ENCODE measurements around the gene CDH24. TPM values are rescaled to one million over a fixed set of nuclear protein-coding genes. Genes with fewer than 3 reads are reported as not detected.
A peak's percentile ranks its signal among the peaks of the same experiment; 100 is the strongest.

Gene CDH24
- total RNA-seq, 1 experiment from 2014 or later, result 12.3 TPM

GRCh38 chr14:23094666-23095195 lies 37.4 kb upstream of the CDH24 start, which contains the start of gene ACIN1:
Gene ACIN1, minus strand, starts transcription at chr14:23095136. Its CDS starts 24 bp downstream, at chr14:23095112.
- Histone ChIP-seq H3K36me3 (replicated peaks; ENCODE audit: control insufficient read depth, insufficient read depth, low read length) (peaks cover 32% of the 10 kb centered on the region), H3K27me3 (ENCODE audit: control insufficient read depth, insufficient read depth, low read length) (no peaks in the 10 kb centered on the region), H3K4me3 (ENCODE audit: insufficient read depth, low read depth, low read length) (peak within 1 kb of the TSS; percentile 92)
- peak; percentile 89 for DNase-seq

DNA sequence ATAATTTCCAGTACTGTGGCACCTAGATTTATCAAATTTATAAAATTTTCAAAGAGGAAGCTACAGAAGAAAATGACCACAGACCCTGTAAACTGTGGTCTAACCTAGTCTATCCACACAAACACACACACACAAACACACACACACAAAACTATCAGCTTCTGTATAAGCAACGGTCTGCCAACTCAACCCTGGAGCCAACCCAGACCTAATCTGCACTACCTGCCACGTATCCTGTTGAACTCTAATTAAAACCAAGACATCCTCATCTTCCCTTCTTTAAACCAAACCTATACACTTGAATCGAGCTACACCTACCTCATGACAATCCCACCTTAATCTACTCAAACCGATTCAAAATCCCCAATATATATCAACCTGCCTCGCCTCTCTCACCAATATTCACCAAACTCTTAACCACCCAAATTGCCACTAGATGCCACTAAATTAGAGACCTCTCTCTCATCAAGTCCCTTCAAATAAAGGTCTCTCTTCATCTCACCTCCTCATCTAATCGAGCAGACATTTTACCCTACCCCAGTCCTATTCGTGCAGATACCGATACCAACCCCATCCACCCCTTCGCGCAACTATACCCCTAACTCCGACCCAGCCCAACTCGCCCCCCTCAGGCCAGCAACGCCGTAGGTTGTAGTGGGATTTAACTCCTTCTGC lies 36.8 kb upstream of the CDH24 start:
- DNase-seq, result peak; percentile 93
- H3K4me3 ChIP-seq (ENCODE audit: insufficient read depth, low read depth, low read length), result peak overlapping the region; percentile 92
- H3K36me3 ChIP-seq (replicated peaks; ENCODE audit: control insufficient read depth, insufficient read depth, low read length), result peaks cover 37% of the 10 kb centered on the region
- H3K27me3 ChIP-seq (ENCODE audit: control insufficient read depth, insufficient read depth, low read length), result no peaks in the 10 kb centered on the region

DNA sequence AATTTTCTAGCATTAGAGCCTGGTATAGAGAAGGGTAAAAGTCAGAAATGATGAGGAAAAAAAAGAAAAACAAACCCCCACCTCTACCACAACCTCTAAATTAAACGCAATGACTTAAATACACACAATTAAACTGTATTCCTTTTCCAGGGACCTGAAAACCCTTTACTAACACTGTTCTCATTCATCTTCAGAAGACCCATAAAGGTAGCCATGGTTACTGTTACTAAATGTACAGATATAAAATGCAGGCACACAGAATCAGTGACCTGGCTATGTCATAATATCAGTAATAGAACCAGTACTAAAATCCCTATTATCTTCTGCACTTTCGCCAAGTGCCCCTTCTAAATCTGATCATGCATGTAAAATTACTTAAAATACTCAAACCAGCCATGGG lies 36.2 kb upstream of the CDH24 start:
- no peaks in the 10 kb centered on the region for H3K27me3 ChIP-seq (ENCODE audit: control insufficient read depth, insufficient read depth, low read length)
- no peak overlapping the region for H3K4me3 ChIP-seq (ENCODE audit: insufficient read depth, low read depth, low read length)
- H3K36me3 ChIP-seq (replicated peaks; ENCODE audit: control insufficient read depth, insufficient read depth, low read length), result peaks cover 39% of the 10 kb centered on the region
- DNase-seq, result no peak

DNA sequence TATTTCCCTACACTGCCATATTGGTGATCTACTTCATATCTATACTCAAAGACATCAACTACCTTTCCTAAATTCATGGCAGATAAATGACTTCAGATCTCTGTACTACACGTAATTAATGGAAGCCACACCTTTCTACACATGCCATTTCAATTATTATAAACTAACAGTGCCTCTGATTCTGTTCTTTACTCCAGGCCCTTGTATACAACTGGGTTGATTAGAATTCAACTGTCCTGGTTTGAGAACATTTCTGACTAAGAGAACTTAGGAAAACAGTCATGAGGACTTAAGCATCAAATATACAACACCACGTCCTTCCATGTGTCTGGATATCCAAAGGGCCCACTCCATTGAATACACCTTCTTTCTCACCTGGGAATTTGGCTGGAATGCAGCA lies 35.8 kb upstream of the CDH24 start:
- Histone ChIP-seq H3K27me3 (ENCODE audit: control insufficient read depth, insufficient read depth, low read length) (no peaks in the 10 kb centered on the region), H3K4me3 (ENCODE audit: insufficient read depth, low read depth, low read length) (no peak overlapping the region), H3K36me3 (replicated peaks; ENCODE audit: control insufficient read depth, insufficient read depth, low read length) (peaks cover 40% of the 10 kb centered on the region)
- DNase-seq, result no peak

DNA sequence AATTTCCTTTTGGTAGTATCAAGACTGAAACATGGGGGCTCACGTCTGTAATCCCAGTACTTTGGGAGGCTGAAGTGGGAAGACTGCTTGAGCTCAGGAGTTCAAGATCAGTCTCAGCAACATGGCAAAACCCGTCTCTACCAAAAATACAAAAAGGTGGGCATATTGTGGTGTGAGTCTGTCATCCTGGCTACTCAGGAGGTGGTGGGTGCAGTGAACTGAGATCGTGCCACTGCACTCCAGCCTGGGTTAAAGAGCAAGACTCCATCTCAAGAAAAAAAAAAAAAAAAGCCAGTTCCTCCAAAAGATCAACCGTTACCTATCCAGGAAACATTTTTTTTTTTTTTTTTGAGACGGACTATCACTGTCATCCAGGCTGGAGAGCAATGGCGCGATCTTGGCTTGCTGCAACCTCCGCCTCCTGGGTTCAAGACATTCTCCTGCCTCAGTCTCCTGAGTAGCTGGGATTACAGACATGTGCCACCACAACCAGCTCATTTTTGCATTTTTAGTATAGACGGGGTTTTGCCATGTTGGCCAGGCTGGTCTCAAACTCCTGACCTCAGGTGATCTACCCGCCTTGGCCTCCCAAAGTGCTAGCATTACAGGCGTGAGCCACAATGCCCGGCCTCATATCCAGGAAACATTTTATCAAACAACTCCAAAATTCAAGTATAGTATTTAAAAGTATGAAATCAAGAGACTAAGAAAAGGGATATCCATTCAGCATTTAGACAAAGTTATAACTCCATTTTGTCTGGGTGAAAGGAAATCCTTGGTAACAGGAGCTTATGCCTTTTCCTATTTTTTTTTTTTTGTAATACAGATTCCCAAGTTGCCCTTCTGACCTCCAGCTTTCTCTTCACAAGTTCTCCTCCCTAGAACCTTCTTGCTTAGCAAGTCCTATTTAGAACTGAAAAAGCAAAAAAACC lies 34.2 kb upstream of the CDH24 start:
- no peak overlapping the region for H3K4me3 ChIP-seq (ENCODE audit: insufficient read depth, low read depth, low read length)
- H3K36me3 ChIP-seq (replicated peaks; ENCODE audit: control insufficient read depth, insufficient read depth, low read length), result peaks cover 36% of the 10 kb centered on the region
- H3K27me3 ChIP-seq (ENCODE audit: control insufficient read depth, insufficient read depth, low read length), result no peaks in the 10 kb centered on the region
- no peak for DNase-seq

GRCh38 chr14:23090254-23090636 lies 32.9 kb upstream of the CDH24 start:
- Histone ChIP-seq H3K4me3 (ENCODE audit: insufficient read depth, low read depth, low read length) (no peak overlapping the region), H3K27me3 (ENCODE audit: control insufficient read depth, insufficient read depth, low read length) (no peaks in the 10 kb centered on the region), H3K36me3 (replicated peaks; ENCODE audit: control insufficient read depth, insufficient read depth, low read length) (peaks cover 39% of the 10 kb centered on the region)
- no peak for DNase-seq

DNA sequence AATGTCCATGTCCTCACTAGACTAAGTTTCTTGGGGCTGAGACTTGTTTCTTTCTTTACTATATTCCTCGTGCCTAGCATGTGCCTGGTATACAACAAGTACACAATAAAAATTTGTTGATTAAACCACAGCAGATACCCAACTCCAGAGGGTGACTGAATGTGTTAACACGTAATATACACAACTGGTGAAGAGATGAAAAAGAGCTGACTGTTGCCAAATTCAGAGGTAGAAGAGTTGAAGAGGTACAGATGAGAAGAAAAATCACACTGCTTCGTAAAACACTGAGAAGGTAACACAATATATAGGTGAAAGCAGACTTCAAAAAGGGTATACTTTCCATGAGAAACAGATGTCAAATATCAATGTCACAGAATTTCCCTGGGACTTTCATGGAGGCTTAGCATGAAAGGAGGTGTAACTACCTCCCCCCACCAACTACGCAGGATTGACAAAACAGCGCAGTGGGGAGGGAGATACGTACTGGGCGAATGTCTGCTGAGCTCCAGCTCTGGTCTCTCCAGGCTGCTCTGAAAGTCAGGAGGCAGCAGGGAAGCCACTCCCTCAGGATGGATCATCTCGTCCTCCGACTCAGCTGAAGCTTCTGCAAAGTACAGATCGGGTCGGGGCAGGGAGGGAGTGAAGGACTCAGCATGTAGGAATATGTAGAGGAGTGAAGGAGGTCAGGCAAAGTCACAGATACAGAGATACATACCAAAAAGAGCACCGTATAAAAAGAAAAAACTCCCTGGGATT lies 32.4 kb upstream of the CDH24 start:
- Histone ChIP-seq H3K27me3 (ENCODE audit: control insufficient read depth, insufficient read depth, low read length) (no peaks in the 10 kb centered on the region), H3K36me3 (replicated peaks; ENCODE audit: control insufficient read depth, insufficient read depth, low read length) (peaks cover 39% of the 10 kb centered on the region), H3K4me3 (ENCODE audit: insufficient read depth, low read depth, low read length) (no peak overlapping the region)
- no peak for DNase-seq

DNA sequence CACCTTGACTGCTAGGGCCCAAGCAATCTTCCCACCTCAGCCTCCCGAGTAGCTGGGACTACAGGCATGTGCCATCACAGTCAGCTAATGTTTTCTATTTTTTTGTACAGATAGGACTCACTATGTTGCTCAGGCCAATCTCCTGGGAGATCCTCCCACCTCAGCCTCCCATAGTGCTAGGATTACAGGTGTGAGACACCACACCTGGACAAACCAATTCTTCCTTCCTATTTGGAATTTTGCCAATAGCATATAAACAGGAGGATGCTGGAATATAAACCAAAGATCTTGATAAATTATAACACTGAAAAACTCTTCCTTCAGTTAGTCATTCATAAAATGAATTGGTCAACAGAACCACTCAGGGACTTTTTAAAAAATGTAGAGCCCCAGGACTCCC lies 29.2 kb upstream of the CDH24 start:
- no peak for DNase-seq
- Histone ChIP-seq H3K36me3 (replicated peaks; ENCODE audit: control insufficient read depth, insufficient read depth, low read length) (peaks cover 28% of the 10 kb centered on the region), H3K27me3 (ENCODE audit: control insufficient read depth, insufficient read depth, low read length) (no peaks in the 10 kb centered on the region), H3K4me3 (ENCODE audit: insufficient read depth, low read depth, low read length) (no peak overlapping the region)

DNA sequence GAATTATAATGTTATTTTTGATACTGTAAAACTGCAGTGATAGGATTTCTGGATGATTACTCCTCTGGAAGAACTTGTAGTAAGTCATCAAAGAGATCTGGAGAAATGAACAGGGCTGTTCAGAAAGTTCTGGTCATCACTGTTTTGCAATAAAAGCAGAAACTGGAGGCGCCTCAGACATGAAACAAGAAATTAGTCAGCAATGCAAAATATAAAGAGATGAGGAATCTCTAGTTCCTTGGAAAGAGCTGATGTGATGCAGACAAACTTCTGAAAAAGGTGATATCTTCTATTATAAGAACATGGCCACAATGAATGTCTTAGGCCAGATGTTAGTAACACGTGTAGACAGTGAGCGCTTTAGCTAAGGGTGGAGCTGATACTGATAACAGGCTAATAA lies 28.1 kb upstream of the CDH24 start:
- H3K36me3 ChIP-seq (replicated peaks; ENCODE audit: control insufficient read depth, insufficient read depth, low read length), result peaks cover 28% of the 10 kb centered on the region
- no peak for DNase-seq
- no peaks in the 10 kb centered on the region for H3K27me3 ChIP-seq (ENCODE audit: control insufficient read depth, insufficient read depth, low read length)
- no peak overlapping the region for H3K4me3 ChIP-seq (ENCODE audit: insufficient read depth, low read depth, low read length)

- Histone ChIP-seq H3K27me3 (ENCODE audit: control insufficient read depth, insufficient read depth, low read length) (no peaks in the 10 kb centered on the region), H3K4me3 (ENCODE audit: insufficient read depth, low read depth, low read length) (no peak overlapping the region), H3K36me3 (replicated peaks; ENCODE audit: control insufficient read depth, insufficient read depth, low read length) (peaks cover 42% of the 10 kb centered on the region)
- DNase-seq, result no peak
These were observed 23.2 kb upstream of the CDH24 start for GRCh38 chr14:23080474-23080873.

DNA sequence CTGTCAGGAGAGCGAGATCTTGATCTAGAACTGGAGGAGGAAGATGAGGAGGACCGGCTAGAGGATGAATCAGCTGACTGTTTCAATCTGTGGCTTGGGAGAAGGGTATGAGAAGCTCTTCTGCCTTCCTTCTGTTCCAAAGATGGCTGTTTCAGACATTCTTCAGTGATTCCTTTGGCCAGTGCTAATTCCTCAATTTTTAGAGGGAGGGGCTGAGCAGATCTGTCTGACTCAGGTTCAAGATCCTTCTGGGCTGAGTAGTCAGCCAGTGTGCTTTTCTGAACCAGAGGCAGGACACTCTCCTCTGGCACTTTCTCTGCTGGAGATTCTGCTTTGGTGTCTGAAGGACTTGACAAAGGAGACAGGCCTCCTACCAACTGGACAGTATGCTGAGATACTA lies 22.4 kb upstream of the CDH24 start:
- peaks cover 46% of the 10 kb centered on the region for H3K36me3 ChIP-seq (replicated peaks; ENCODE audit: control insufficient read depth, insufficient read depth, low read length)

DNA sequence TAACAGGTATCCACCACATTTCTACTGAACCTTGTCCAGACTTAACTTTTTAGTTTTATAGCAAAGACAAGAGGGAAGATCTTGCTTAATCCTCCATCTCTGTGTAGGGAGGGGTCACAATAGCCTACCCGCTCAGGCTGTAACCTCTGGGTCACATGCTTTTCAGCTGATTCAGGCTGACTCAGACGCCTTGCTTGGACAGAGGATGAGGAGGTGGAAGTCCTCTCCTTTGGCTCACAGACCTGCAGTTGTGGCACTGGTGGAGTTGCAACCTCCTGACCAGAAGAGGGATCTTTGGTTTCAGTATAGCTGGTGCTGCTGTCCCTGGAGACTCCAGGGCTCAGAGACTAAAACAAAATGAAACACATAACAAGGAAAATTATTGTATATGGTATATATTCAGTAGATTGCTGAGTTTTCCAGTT lies 21.4 kb upstream of the CDH24 start:
- H3K36me3 ChIP-seq (replicated peaks; ENCODE audit: control insufficient read depth, insufficient read depth, low read length), result peaks cover 46% of the 10 kb centered on the region
- H3K4me3 ChIP-seq (ENCODE audit: insufficient read depth, low read depth, low read length), result no peak overlapping the region
- no peaks in the 10 kb centered on the region for H3K27me3 ChIP-seq (ENCODE audit: control insufficient read depth, insufficient read depth, low read length)
- no peak for DNase-seq

More for the DNA sequence above, 22.4 kb upstream of the CDH24 start:
- DNase-seq, result no peak
- no peak overlapping the region for H3K4me3 ChIP-seq (ENCODE audit: insufficient read depth, low read depth, low read length)
- H3K27me3 ChIP-seq (ENCODE audit: control insufficient read depth, insufficient read depth, low read length), result no peaks in the 10 kb centered on the region

GRCh38 chr14:23077962-23078361 lies 20.6 kb upstream of the CDH24 start:
- H3K36me3 ChIP-seq (replicated peaks; ENCODE audit: control insufficient read depth, insufficient read depth, low read length), result peaks cover 48% of the 10 kb centered on the region
- no peak for DNase-seq
- no peak overlapping the region for H3K4me3 ChIP-seq (ENCODE audit: insufficient read depth, low read depth, low read length)
- no peaks in the 10 kb centered on the region for H3K27me3 ChIP-seq (ENCODE audit: control insufficient read depth, insufficient read depth, low read length)

DNA sequence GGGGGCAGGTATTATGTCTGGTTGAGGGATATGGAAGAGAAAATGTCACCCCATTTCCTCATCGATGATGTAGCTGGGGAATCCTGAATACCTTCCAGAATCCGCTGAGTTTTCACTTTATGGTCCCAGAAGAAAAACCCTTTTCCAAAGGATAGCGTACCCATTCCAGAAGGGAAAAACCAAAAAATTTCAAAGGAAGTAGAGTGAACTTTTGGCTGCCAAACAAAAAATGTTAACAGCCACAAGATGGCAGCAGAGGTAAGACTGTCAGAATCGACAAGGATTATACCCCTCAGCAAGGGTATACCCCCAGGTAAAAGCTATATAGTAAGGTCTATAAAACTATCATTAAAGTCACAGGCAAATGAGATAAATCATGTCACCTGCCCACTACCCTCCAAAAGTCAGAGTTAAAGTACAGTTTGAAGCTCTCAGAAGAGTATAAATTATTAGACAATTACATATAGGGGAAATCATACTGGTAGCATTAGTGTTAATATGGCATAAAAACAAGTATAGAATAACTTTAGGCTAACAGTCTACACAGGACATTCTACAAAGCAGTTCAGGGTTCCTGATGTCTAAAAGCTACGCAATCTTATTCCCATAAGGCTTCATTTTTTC lies 19.6 kb upstream of the CDH24 start:
- DNase-seq, result peak; percentile 58
- Histone ChIP-seq H3K27me3 (ENCODE audit: control insufficient read depth, insufficient read depth, low read length) (no peaks in the 10 kb centered on the region), H3K36me3 (replicated peaks; ENCODE audit: control insufficient read depth, insufficient read depth, low read length) (peaks cover 51% of the 10 kb centered on the region), H3K4me3 (ENCODE audit: insufficient read depth, low read depth, low read length) (no peak overlapping the region)

Measured in H7 (cell line).